GM18507 (cell line): ENCODE results near the gene AVPR1B.
A peak's percentile ranks its signal among the peaks of the same experiment; 100 is the strongest.

ENCODE experiments used
- DNase-seq: peaks from one replicate; pipeline ENCODE4 v3.0.0; 2011; ENCODE audit warnings: low read depth; ENCODE audit not compliant: insufficient read length; ENCODE audit errors: extremely low spot score
- FAIRE-seq: peaks from 2 replicates; lab custom pipeline; 2011; peaks lifted over from hg19 to GRCh38; lab: Jason Lieb, UNC

Gene AVPR1B

GRCh38 chr1:206114692-206115640, 2.2 kb downstream of the AVPR1B start:
- no peak for FAIRE-seq
- no peak for DNase-seq

- no peak for FAIRE-seq
- DNase-seq, result no peak
Observed at GRCh38 chr1:206112600-206113301, 4.4 kb downstream of the AVPR1B start.

GRCh38 chr1:206111271-206111927, 5.8 kb downstream of the AVPR1B start:
- FAIRE-seq, result no peak

GRCh38 chr1:206110820-206111219, 6.4 kb downstream of the AVPR1B start:
- DNase-seq, result no peak
- FAIRE-seq, result no peak

More at GRCh38 chr1:206111271-206111927, 5.8 kb downstream of the AVPR1B start:
- DNase-seq, result no peak

GRCh38 chr1:206110161-206110560, 7.0 kb downstream of the AVPR1B start:
- no peak for FAIRE-seq
- no peak for DNase-seq

- DNase-seq, result no peak
- no peak for FAIRE-seq
Observed at GRCh38 chr1:206109718-206110117, 7.5 kb downstream of the AVPR1B start.

- DNase-seq (no peak), FAIRE-seq (no peak)
Observed at GRCh38 chr1:206108635-206109034, 8.6 kb downstream of the AVPR1B start.

- no peak for DNase-seq
- FAIRE-seq, result no peak
Observed at GRCh38 chr1:206107168-206107544, 10.0 kb downstream of the AVPR1B start.

- FAIRE-seq (peak; percentile 95), DNase-seq (peak; percentile 68)
Observed at GRCh38 chr1:206106328-206107167, 10.6 kb downstream of the AVPR1B start.

GRCh38 chr1:206105464-206105995, 11.7 kb downstream of the AVPR1B start:
- DNase-seq (no peak), FAIRE-seq (no peak)

- FAIRE-seq (no peak), DNase-seq (no peak)
Observed at GRCh38 chr1:206103979-206104378, 13.2 kb downstream of the AVPR1B start.

- DNase-seq (no peak), FAIRE-seq (no peak)
Observed at GRCh38 chr1:206102292-206102936, 14.8 kb downstream of the AVPR1B start.

- DNase-seq (no peak), FAIRE-seq (no peak)
Observed at GRCh38 chr1:206101351-206102045, 15.7 kb downstream of the AVPR1B start.

GRCh38 chr1:206100226-206100815, 16.9 kb downstream of the AVPR1B start:
- no peak for DNase-seq
- no peak for FAIRE-seq

- no peak for DNase-seq
- FAIRE-seq, result no peak
Observed at GRCh38 chr1:206098242-206098919, 18.8 kb downstream of the AVPR1B start.

- no peak for DNase-seq
- FAIRE-seq, result no peak
Observed at GRCh38 chr1:206097381-206097780, 19.8 kb downstream of the AVPR1B start.

GRCh38 chr1:206094024-206094423, 23.2 kb downstream of the AVPR1B start:
- DNase-seq (no peak), FAIRE-seq (no peak)
